Loucy (cell line): ENCODE measurements around the gene KIF13A.

Experiments used
- CTCF ChIP-seq: fragments of 200-600 bp; sonication (generic); conservative IDR thresholded peaks from 2 replicates; pipeline ENCODE4 v1.5.1; 2014; ENCODE audit warnings: mild to moderate bottlenecking, antibody characterized with exemption, low read length
- EZH2phosphoT487 ChIP-seq: fragments of 200-600 bp; IDR thresholded peaks from 2 replicates; pipeline ENCODE4 v1.6.1; 2018; ENCODE audit warnings: antibody characterized with exemption, mild to moderate bottlenecking, moderate library complexity, borderline replicate concordance

- no peak for TF ChIP-seq CTCF
- TF ChIP-seq EZH2phosphoT487, result no peak
These were observed 3.0 kb downstream of the KIF13A start for GRCh38 chr6:17984399-17984798.
